Esophagus squamous epithelium (tissue), 4 donors: Measurements from ENCODE around the gene GAGE13.

Source experiments
- CTCF ChIP-seq, 6 experiments: fragments of 450-650 bp in 4 of 6; fragments of 200-600 bp in 2 of 6; sonication (generic) in 2 of 6; IDR thresholded peaks; one replicate each; pipeline ENCODE4 v1.5.1; 2016 to 2019; ENCODE audit warnings: antibody characterized with exemption in 6 of 6, mild to moderate bottlenecking in 4 of 6, moderate library complexity in 4 of 6
- POLR2A ChIP-seq, 4 donors: fragments of 450-650 bp; IDR thresholded peaks; one replicate each; pipeline ENCODE4 v1.6.1; 2017; ENCODE audit warnings: antibody characterized with exemption in 4 of 4, mild to moderate bottlenecking in 4 of 4, moderate library complexity in 3 of 4

GRCh38 chrX:49286136-49286535 is 45.2 kb upstream of the GAGE13 start:
- TF ChIP-seq CTCF (IDR thresholded peaks at IDR 0.05) (no peak), POLR2A (IDR thresholded peaks at IDR 0.05) (no peak)
